ENCODE measurements around the gene MCU. TPM values are rescaled to one million over a fixed set of nuclear protein-coding genes. Genes with fewer than 3 reads are reported as not detected.
"Not testable (repeated sequence)": the region's sequence is repeated elsewhere in the genome, so short reads cannot be mapped to it uniquely, and the experiment has no call there.

The MCU gene
- 10 to 100 TPM; 17.6 to 24.9 (median 20.3) TPM for total RNA-seq

DNA sequence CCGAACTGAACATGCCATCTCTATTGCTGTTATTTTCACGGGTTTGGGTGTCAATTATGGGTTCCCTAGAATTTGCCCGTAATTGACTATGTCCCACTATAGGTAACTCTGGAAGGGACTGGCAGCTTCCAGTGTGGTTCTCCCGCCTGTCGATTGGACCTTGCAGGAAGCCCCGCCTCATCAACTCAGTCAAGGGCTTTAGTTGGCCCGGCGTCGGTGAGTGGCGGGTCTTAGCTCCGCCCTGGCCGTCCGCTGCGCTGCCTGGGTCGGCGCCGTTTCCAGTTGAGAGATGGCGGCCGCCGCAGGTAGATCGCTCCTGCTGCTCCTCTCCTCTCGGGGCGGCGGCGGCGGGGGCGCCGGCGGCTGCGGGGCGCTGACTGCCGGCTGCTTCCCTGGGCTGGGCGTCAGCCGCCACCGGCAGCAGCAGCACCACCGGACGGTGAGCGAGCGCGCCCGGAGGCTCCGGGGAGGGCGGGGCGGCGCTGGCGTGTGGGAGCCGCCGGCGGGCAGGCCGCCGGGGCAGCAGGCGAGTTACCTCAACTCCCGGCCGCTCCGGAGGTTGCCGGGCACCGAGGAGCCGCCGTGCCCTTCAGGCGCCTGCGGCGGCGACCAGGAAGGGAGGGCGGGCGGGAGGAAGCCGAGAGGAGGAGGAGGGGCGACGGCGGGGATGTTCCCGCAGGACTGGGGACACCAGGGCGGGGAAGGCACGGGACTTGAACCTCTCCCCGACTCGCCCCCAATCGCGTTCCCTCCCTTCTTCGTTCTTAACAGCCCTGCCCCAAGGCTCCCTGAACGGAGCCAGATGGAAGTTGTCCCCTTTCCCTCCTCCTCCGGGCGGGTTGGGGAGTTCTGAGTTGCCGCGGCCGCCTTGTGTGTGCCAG, at the start of gene MCU:
TSS of gene MCU (plus strand) at position 281 of the 881 bp plus-strand sequence. CDS start at position 290, 9 bp downstream.
- peak; percentile 99 for ATAC-seq
- Histone ChIP-seq H3K27me3 (no peaks in the 10 kb centered on the region), H3K9me3 (no peaks in the 10 kb centered on the region), H3K27ac (peak within 1 kb of the TSS; percentile 73 to 97 (median 93)), H3K36me3 (no peaks in the 10 kb centered on the region), H3K4me3 (peak within 1 kb of the TSS; percentile 71 to 97), H3K4me1 (peaks cover 6 to 38% (median 11%) of the 10 kb centered on the region in 3 donors)
- TF ChIP-seq CTCF (IDR thresholded peaks at IDR 0.05) (no peak), POLR2A (IDR thresholded peaks at IDR 0.05) (peak; percentile 47 to 54), POLR2AphosphoS5 (IDR thresholded peaks at IDR 0.05) (peak; percentile 67)
- 0% methylated on average over 3 to 7 of the region's 83 CpGs for WGBS, 2 donors (ENCODE audit: low coverage in 1 of 2)

DNA sequence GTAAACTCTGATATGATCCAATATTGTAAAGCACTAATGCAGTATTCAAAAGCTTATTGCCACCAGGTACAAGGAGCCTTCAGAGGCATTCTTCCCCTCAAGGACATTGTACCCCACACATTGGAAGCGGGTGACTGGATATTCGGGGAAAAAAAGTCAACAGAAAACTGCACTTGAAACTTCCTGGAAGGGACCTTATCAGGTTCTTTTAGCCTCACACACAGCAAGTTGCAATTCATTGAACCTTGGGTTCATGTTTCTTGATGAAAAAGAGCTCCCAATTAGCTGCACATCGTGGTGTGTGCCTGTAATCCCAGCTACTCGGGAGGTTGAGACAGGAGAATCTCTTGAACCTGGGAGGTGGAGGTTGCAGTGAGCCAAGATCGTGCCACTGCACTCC, 49.6 kb upstream of the MCU start:
- H3K9me3 ChIP-seq = no peaks in the 10 kb centered on the region
- ATAC-seq = no peak
- peaks cover 0 to 5% (median 0%) of the 10 kb centered on the region in 3 donors for H3K4me1 ChIP-seq
- H3K27ac ChIP-seq = no peak overlapping the region
- H3K4me3 ChIP-seq = no peak overlapping the region
- TF ChIP-seq EP300 (IDR thresholded peaks at IDR 0.05) = no peak
- TF ChIP-seq POLR2AphosphoS5 (IDR thresholded peaks at IDR 0.05) = no peak
- H3K27me3 ChIP-seq = no peaks in the 10 kb centered on the region
- no peaks in the 10 kb centered on the region for H3K36me3 ChIP-seq
- 82 to 100% methylated on average over 3 to 4 of the region's 5 CpGs for WGBS, 2 donors (ENCODE audit: low coverage in 1 of 2)

DNA sequence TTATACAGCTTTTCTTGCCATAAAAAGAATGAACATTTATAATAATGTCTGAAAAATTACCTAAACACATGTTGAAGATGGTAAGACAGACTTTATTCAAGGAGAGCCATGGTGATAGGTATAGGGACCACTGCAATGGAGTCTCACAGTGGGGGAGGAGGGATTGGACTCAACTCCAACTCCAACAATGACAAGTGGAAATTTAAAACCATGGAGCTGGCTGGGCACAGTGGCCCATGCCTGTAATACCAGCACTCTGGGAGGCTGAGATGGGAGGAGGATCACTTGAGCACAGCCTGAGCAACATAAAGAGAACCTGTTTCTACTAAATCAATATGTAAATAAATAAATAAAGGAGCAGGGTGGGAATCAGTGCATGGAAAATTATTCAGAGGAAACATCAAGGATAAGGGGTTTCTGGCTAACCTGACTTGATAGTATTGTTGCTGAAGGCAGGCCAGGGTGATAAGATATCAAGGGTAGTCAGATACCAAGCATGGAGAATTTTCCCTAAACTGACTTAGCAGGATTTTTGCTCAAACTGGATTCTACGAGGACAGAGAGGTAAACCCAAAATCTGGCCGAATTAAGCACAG, 46.6 kb upstream of the MCU start:
- H3K36me3 ChIP-seq = no peaks in the 10 kb centered on the region
- H3K4me1 ChIP-seq = no peaks in the 10 kb centered on the region
- WGBS, 2 donors (ENCODE audit: low coverage in 1 of 2) = 68 to 86% methylated on average over 2 of the region's 2 CpGs
- H3K9me3 ChIP-seq = no peaks in the 10 kb centered on the region
- TF ChIP-seq POLR2AphosphoS5 (IDR thresholded peaks at IDR 0.05) (no peak), EP300 (IDR thresholded peaks at IDR 0.05) (no peak), POLR2A (IDR thresholded peaks at IDR 0.05) (no peak), CTCF (IDR thresholded peaks at IDR 0.05) (no peak)
- H3K27ac ChIP-seq = no peak overlapping the region
- H3K27me3 ChIP-seq = no peaks in the 10 kb centered on the region
- ATAC-seq = no peak
- H3K4me3 ChIP-seq = no peak overlapping the region

DNA sequence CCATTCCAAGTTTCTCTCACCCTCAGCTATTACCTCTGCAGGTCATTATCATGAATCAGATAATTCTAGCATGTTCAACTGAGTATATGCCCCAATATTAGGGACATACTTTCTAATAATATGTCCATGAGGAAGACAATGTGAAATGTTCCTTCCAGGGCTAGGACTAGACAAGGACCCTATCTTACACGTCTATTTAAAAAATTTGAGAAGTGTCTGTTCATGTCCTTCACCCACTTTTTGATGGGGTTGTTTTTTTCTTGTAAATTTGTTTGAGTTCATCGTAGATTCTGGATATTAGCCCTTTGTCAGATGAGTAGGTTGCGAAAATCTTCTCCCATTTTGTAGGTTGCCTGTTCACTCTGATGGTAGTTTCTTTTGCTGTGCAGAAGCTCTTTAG, 45.0 kb upstream of the MCU start:
- WGBS, 2 donors (ENCODE audit: low coverage in 1 of 2) = 92 to 96% methylated on average over 2 to 3 of the region's 3 CpGs
- not testable (repeated sequence) for H3K36me3 ChIP-seq, H3K4me1 ChIP-seq, H3K27ac ChIP-seq, ATAC-seq, H3K27me3 ChIP-seq, H3K9me3 ChIP-seq, H3K4me3 ChIP-seq

- H3K9me3 ChIP-seq = no peaks in the 10 kb centered on the region
- no peaks in the 10 kb centered on the region for H3K36me3 ChIP-seq
- H3K27ac ChIP-seq = no peak overlapping the region
- H3K27me3 ChIP-seq = no peaks in the 10 kb centered on the region
- H3K4me3 ChIP-seq = no peak overlapping the region
- ATAC-seq = no peak
- H3K4me1 ChIP-seq = no peaks in the 10 kb centered on the region
- TF ChIP-seq POLR2AphosphoS5 (IDR thresholded peaks at IDR 0.05) (no peak), CTCF (IDR thresholded peaks at IDR 0.05) (no peak)
- WGBS, 2 donors (ENCODE audit: low coverage in 1 of 2) = 100% methylated on average over 1 of the region's 1 CpG
These were observed 43.6 kb upstream of the MCU start for GRCh38 chr10:72648301-72648700.

DNA sequence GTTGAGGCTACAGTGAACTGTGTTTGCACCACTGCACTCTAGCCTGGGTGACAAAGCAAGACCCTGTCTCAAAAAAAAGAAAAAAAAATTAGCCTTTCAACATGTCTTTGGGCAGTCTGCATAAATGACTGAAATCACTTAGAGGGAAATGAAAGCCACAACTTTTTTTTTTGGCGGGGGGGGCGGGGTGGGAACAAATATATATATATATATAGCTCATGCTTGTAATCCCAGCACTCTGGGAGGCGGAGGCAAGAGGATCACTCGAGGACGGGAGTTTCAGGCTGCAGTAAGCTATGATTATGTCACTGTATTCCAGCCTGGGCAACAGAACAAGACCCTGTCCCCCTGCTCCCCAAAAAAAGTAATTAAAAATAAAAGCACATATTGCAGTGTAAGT, 42.7 kb upstream of the MCU start:
- Histone ChIP-seq H3K27ac (no peak overlapping the region), H3K4me3 (no peak overlapping the region), H3K36me3 (no peaks in the 10 kb centered on the region), H3K4me1 (no peaks in the 10 kb centered on the region), H3K9me3 (no peaks in the 10 kb centered on the region), H3K27me3 (no peaks in the 10 kb centered on the region)
- no peak for TF ChIP-seq POLR2AphosphoS5 (IDR thresholded peaks at IDR 0.05)
- no peak for ATAC-seq
- WGBS, 2 donors (ENCODE audit: low coverage in 1 of 2) = 49% methylated on average over 5 of the region's 5 CpGs; no CpG with 5 or more reads in 1 of the 2 donors

Measured in gastroesophageal sphincter (tissue), 4 donors.